ENCODE data around the gene CDK13.
"Not testable (repeated sequence)": the region's sequence is repeated elsewhere in the genome, so short reads cannot be mapped to it uniquely, and the experiment has no call there.

CDK13 gene

GRCh38 chr7:40145596-40146130, 195.6 kb downstream of the CDK13 start:
- not testable (repeated sequence) for DNase-seq (ENCODE audit: low read depth in 1 of 2, low spot score in 1 of 2)

GRCh38 chr7:40147371-40148246, 197.6 kb downstream of the CDK13 start:
- DNase-seq (ENCODE audit: low read depth in 1 of 2, low spot score in 1 of 2): no peak

- DNase-seq (ENCODE audit: low read depth in 1 of 2, low spot score in 1 of 2): not testable (repeated sequence)
Observed at GRCh38 chr7:40148247-40148580, 198.2 kb downstream of the CDK13 start.

- no peak for DNase-seq (ENCODE audit: low read depth in 1 of 2, low spot score in 1 of 2)
Observed at GRCh38 chr7:40148671-40149070, 198.6 kb downstream of the CDK13 start.

All from activated CD4-positive, alpha-beta T cell treated with anti-CD3 and anti-CD28 coated beads, Interleukin-2, amount 50 U/mL, for 24 hours (primary cell).